Lung (tissue), 12 donors: ENCODE data around the gene MRPL51. TPM values are rescaled to one million over a fixed set of nuclear protein-coding genes. Genes with fewer than 3 reads are reported as not detected.

ENCODE experiments used
- ATAC-seq: fragments of 200-7000 bp; cut with Tn5 transposase; one replicate; pipeline ENCODE4 v1.9.1; 2020; ENCODE audit warnings: moderate number of reproducible peaks; ENCODE audit not compliant: insufficient read depth, low FRiP score
- DNase-seq, 3 donors: peaks; one replicate each; pipeline ENCODE4 v3.0.0-alpha.2; 2013 to 2017
- H3K27ac ChIP-seq, 2 donors: one replicate each; pipeline ENCODE4 v1.5.1; 2013; ENCODE audit warnings: mild to moderate bottlenecking in 2 of 2, moderate library complexity in 2 of 2, control low read depth in 1 of 2, inconsistent platforms in 1 of 2, low read depth in 1 of 2, low read length in 1 of 2
- H3K27me3 ChIP-seq, 3 donors: one replicate each; pipeline ENCODE4 v1.5.1; 2013; ENCODE audit warnings: low read length in 2 of 3; ENCODE audit not compliant: control insufficient read depth in 3 of 3, insufficient read depth in 3 of 3
- H3K36me3 ChIP-seq, 4 donors: one replicate each; pipeline ENCODE4 v1.5.1; 2013; ENCODE audit warnings: low read length in 4 of 4, mild to moderate bottlenecking in 1 of 4, moderate library complexity in 1 of 4; ENCODE audit not compliant: control insufficient read depth in 4 of 4, insufficient read depth in 4 of 4
- H3K4me1 ChIP-seq, 5 donors: one replicate each; pipeline ENCODE4 v1.5.1; 2013; ENCODE audit warnings: low read length in 5 of 5, mild to moderate bottlenecking in 2 of 5, moderate library complexity in 1 of 5; ENCODE audit not compliant: control insufficient read depth in 5 of 5, insufficient read depth in 5 of 5
- H3K4me3 ChIP-seq: one replicate; pipeline ENCODE4 v1.5.1; 2013; ENCODE audit warnings: mild to moderate bottlenecking, control low read depth, moderate library complexity
- H3K9ac ChIP-seq, 2 donors: one replicate each; pipeline ENCODE4 v1.5.1; 2013; ENCODE audit warnings: low read length in 2 of 2, control low read depth in 1 of 2; ENCODE audit not compliant: insufficient read depth in 1 of 2
- H3K9me3 ChIP-seq, 4 donors: one replicate each; pipeline ENCODE4 v1.5.1; 2013; ENCODE audit warnings: low read length in 3 of 4, mild to moderate bottlenecking in 1 of 4, moderate library complexity in 1 of 4; ENCODE audit not compliant: control insufficient read depth in 4 of 4, insufficient read depth in 3 of 4
- CTCF ChIP-seq: IDR thresholded peaks from 2 replicates; pipeline ENCODE4 v1.5.1; 2012; ENCODE audit warnings: mild to moderate bottlenecking; ENCODE audit errors: control extremely low read depth, extremely low read depth
- WGBS, 2 donors: extraction: QIAGEN DNeasy Blood & Tissue Kit; methylation state at CpG; one replicate each; pipeline ENCODE4 v1.1.7; 2013; 5-methylcytosine and 5-hydroxymethylcytosine counted together
- polyA plus RNA-seq, 2 donors: library from polyadenylated mRNA; stranded (reverse); fragments of 200-250 nt; gene quantifications; one replicate each; pipeline ENCODE4 v1.2.1, GENCODE V29; 2013
- total RNA-seq, 2 donors: library from RNA; depleted of rRNA in 1 of 2; stranded (reverse); fragments of >200 nt in 1 of 2; gene quantifications; one replicate each; pipeline ENCODE4 v1.2.1, GENCODE V29; 2014 to 2021
- donor health status: control.
- donor health status: control.
- donor health status: Bipolar disorder and iron deficiency.
- donor health status: healthy.
- donor health status: DM: yes; HTN: yes; CAD: no.

The MRPL51 gene
- total and polyA plus RNA-seq, 4 donors: 34.5 to 123 (median 91.7) TPM

GRCh38 chr12:6540181-6540877 lies 47.3 kb upstream of the MRPL51 start:
- Histone ChIP-seq H3K9ac (no peak overlapping the region), H3K4me3 (no peak overlapping the region), H3K27me3 (no peaks in the 10 kb centered on the region), H3K36me3 (peaks cover 0 to 33% (median 22%) of the 10 kb centered on the region in 4 donors), H3K9me3 (no peaks in the 10 kb centered on the region), H3K4me1 (peaks cover 0 to 37% (median 12%) of the 10 kb centered on the region in 5 donors), H3K27ac (peak overlapping the region; percentile 30 to 74)
- 16% methylated on average over 35 of the region's 35 CpGs for WGBS, 2 donors
- TF ChIP-seq CTCF: no peak
- DNase-seq (peak; percentile 90 to 94 (median 91)), ATAC-seq (peak; percentile 66)

- 76 to 84% methylated on average over 14 of the region's 14 CpGs for WGBS, 2 donors
- Histone ChIP-seq H3K36me3 (peaks cover 0 to 37% (median 22%) of the 10 kb centered on the region in 4 donors), H3K9me3 (no peaks in the 10 kb centered on the region), H3K4me1 (peaks cover 0 to 40% (median 12%) of the 10 kb centered on the region in 5 donors), H3K27ac (peak overlapping the region in 1 of 2 donors; percentile 74), H3K4me3 (no peak overlapping the region), H3K9ac (no peak overlapping the region), H3K27me3 (no peaks in the 10 kb centered on the region)
- ATAC-seq (no peak), DNase-seq (peak in 1 of 3 donors; percentile 5)
- no peak for TF ChIP-seq CTCF
Measured at GRCh38 chr12:6539707-6540134, 46.7 kb upstream of the MRPL51 start.

- Histone ChIP-seq H3K27me3 (no peaks in the 10 kb centered on the region), H3K9me3 (no peaks in the 10 kb centered on the region), H3K27ac (peak overlapping the region in 1 of 2 donors; percentile 74), H3K4me1 (peaks cover 0 to 40% (median 12%) of the 10 kb centered on the region in 5 donors), H3K9ac (no peak overlapping the region), H3K4me3 (no peak overlapping the region), H3K36me3 (peaks cover 0 to 35% (median 19%) of the 10 kb centered on the region in 4 donors)
- ATAC-seq (no peak), DNase-seq (no peak)
- WGBS, 2 donors: 87 to 88% methylated on average over 5 of the region's 5 CpGs
- TF ChIP-seq CTCF: no peak
Measured at GRCh38 chr12:6539314-6539682, 46.2 kb upstream of the MRPL51 start.
